ENCODE data around the gene OCIAD2.

DNA sequence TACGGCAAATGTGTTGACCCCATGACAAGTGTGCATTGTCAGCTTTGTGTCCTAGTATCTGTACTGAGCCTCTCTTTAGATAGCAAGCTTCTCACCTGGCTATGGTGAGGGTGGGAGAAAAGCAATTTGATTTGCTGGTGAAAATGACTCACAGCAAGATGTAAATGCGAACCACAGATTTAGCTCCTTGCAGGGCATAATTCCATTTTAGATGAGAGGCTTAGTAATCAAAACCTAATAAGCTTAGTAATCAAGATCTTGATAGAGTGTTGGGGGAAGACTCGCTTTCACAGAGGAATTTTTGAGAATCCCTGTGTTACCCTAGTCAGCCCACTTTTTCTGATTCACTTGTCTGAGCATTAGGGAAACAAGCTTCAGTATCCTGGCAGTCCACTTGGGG lies 7.7 kb upstream of the OCIAD2 start:
- no peak for TF ChIP-seq CTCF (IDR thresholded peaks at IDR 0.05; ENCODE audit: poor library complexity)
- no peak for TF ChIP-seq EZH2 (IDR thresholded peaks at IDR 0.05; ENCODE audit: borderline replicate concordance)
- TF ChIP-seq EZH2phosphoT487 (IDR thresholded peaks at IDR 0.05; ENCODE audit: low read depth, severe bottlenecking, unreplicated experiment): no peak
